ENCODE measurements around the gene PRCD. TPM values are rescaled to one million over a fixed set of nuclear protein-coding genes. Genes with fewer than 3 reads are reported as not detected.

Gene PRCD
- total RNA-seq, 1 experiment from 2014 or later: 2.5 TPM

- Histone ChIP-seq H3K27me3 (ENCODE audit: low read length) (no peaks in the 10 kb centered on the region), H3K9me2 (replicated peaks; ENCODE audit: low read length) (no peaks in the 10 kb centered on the region), H3K79me2 (ENCODE audit: low read length) (peaks cover 51% of the 10 kb centered on the region), H3K27ac (ENCODE audit: low read length) (peak overlapping the region; percentile 62), H3K4me3 (ENCODE audit: low read length) (peak overlapping the region; percentile 98), H3K4me1 (ENCODE audit: insufficient read depth, low read length) (peaks cover 33% of the 10 kb centered on the region), H3K36me3 (ENCODE audit: low read depth, low read length) (no peaks in the 10 kb centered on the region), H4K20me1 (ENCODE audit: low read length) (peaks cover 7% of the 10 kb centered on the region; the same call in 1 of the 2 replicates), H3K4me2 (ENCODE audit: low read length) (peak overlapping the region; percentile 83), H3F3A (ENCODE audit: low read length, unreplicated experiment) (no peaks in the 10 kb centered on the region), H3K9me3 (ENCODE audit: low read length) (no peaks in the 10 kb centered on the region), H2AFZ (ENCODE audit: low read length) (no peak overlapping the region), H3K9ac (ENCODE audit: low read length) (peak overlapping the region; percentile 31)
- DNase-seq: peak; percentile 80
- intact Hi-C loops (cut with micrococcal nuclease): no loop called here
- CTCF ChIA-PET: interaction anchor here (0.5 kb wide), 1 partner anchor 67 kb away, joined by 5 read pairs; no protein-coding TSS in a partner anchor
- POLR2A ChIA-PET (ENCODE audit: unreplicated experiment): no interaction called here
- TF ChIP-seq CTCF (conservative IDR thresholded peaks at IDR 0.05; ENCODE audit: low read depth, low read length) (no peak), EZH2phosphoT487 (IDR thresholded peaks at IDR 0.05; ENCODE audit: borderline replicate concordance, low read length) (no peak), EZH2 (IDR thresholded peaks at IDR 0.05; ENCODE audit: low read length, unreplicated experiment) (no peak)
- BruUV-seq (replicated peaks): no TSS peak
- ATAC-seq: peak; percentile 6
Observed at GRCh38 chr17:76499267-76499667, 40.6 kb upstream of the PRCD start.

- Histone ChIP-seq H3K27me3 (ENCODE audit: low read length) (no peaks in the 10 kb centered on the region), H3K9me2 (replicated peaks; ENCODE audit: low read length) (no peaks in the 10 kb centered on the region), H2AFZ (ENCODE audit: low read length) (peak overlapping the region; percentile 83; the same call in 1 of the 2 replicates), H3K9ac (ENCODE audit: low read length) (peak overlapping the region; percentile 96), H3K4me3 (ENCODE audit: low read length) (peak overlapping the region; percentile 98), H3K4me2 (ENCODE audit: low read length) (peak overlapping the region; percentile 83), H3K27ac (ENCODE audit: low read length) (peak overlapping the region; percentile 49), H3K9me3 (ENCODE audit: low read length) (no peaks in the 10 kb centered on the region), H3K36me3 (ENCODE audit: low read depth, low read length) (no peaks in the 10 kb centered on the region), H3F3A (ENCODE audit: low read length, unreplicated experiment) (no peaks in the 10 kb centered on the region), H4K20me1 (ENCODE audit: low read length) (peaks cover 7% of the 10 kb centered on the region; the same call in 1 of the 2 replicates), H3K4me1 (ENCODE audit: insufficient read depth, low read length) (peaks cover 33% of the 10 kb centered on the region), H3K79me2 (ENCODE audit: low read length) (peaks cover 51% of the 10 kb centered on the region)
- intact Hi-C loops (cut with micrococcal nuclease): no loop called here
- BruUV-seq (replicated peaks): TSS peak; percentile 35
- ATAC-seq (peak; percentile 3; the same call in 1 of the 2 replicates), DNase-seq (peak; percentile 55)
- ChIA-PET POLR2A (ENCODE audit: unreplicated experiment) (interaction anchor here (0.5 kb wide), 1 partner anchor 209 kb away, joined by 9 read pairs; no protein-coding TSS in a partner anchor), CTCF (no interaction called here)
- TF ChIP-seq EZH2 (IDR thresholded peaks at IDR 0.05; ENCODE audit: low read length, unreplicated experiment) (no peak), EZH2phosphoT487 (IDR thresholded peaks at IDR 0.05; ENCODE audit: borderline replicate concordance, low read length) (no peak), CTCF (conservative IDR thresholded peaks at IDR 0.05; ENCODE audit: low read depth, low read length) (no peak)
Observed at GRCh38 chr17:76500074-76500746, 39.6 kb upstream of the PRCD start.

- intact Hi-C loops (cut with micrococcal nuclease): loop anchor here (1.0 kb wide), 1 partner anchor 34 kb away; no protein-coding TSS in a partner anchor
- Histone ChIP-seq H3K9me3 (ENCODE audit: low read length) (no peaks in the 10 kb centered on the region), H3F3A (ENCODE audit: low read length, unreplicated experiment) (no peaks in the 10 kb centered on the region), H3K9me2 (replicated peaks; ENCODE audit: low read length) (no peaks in the 10 kb centered on the region), H3K4me1 (ENCODE audit: insufficient read depth, low read length) (peaks cover 33% of the 10 kb centered on the region), H2AFZ (ENCODE audit: low read length) (peak overlapping the region; percentile 83), H3K9ac (ENCODE audit: low read length) (peak overlapping the region; percentile 96), H3K36me3 (ENCODE audit: low read depth, low read length) (no peaks in the 10 kb centered on the region), H3K79me2 (ENCODE audit: low read length) (peaks cover 51% of the 10 kb centered on the region), H3K4me3 (ENCODE audit: low read length) (peak overlapping the region; percentile 98), H3K27ac (ENCODE audit: low read length) (peak overlapping the region; percentile 49), H4K20me1 (ENCODE audit: low read length) (peaks cover 7% of the 10 kb centered on the region; the same call in 1 of the 2 replicates), H3K27me3 (ENCODE audit: low read length) (no peaks in the 10 kb centered on the region), H3K4me2 (ENCODE audit: low read length) (peak overlapping the region; percentile 83)
- no TSS peak for BruUV-seq (replicated peaks)
- DNase-seq (no peak), ATAC-seq (peak; percentile 16)
- CTCF ChIA-PET: no interaction called here
- POLR2A ChIA-PET (ENCODE audit: unreplicated experiment): interaction anchor here (0.5 kb wide), 1 partner anchor 295 kb away, joined by 4 read pairs; no protein-coding TSS in a partner anchor
- TF ChIP-seq EZH2 (IDR thresholded peaks at IDR 0.05; ENCODE audit: low read length, unreplicated experiment): no peak
- no peak for TF ChIP-seq EZH2phosphoT487 (IDR thresholded peaks at IDR 0.05; ENCODE audit: borderline replicate concordance, low read length)
- no peak for TF ChIP-seq CTCF (conservative IDR thresholded peaks at IDR 0.05; ENCODE audit: low read depth, low read length)
Observed at GRCh38 chr17:76500747-76501017, 39.2 kb upstream of the PRCD start.

Measured in PC-3 (cell line).